GM19023 (cell line): ENCODE results near the gene RTCB.

Experiments used
- ATAC-seq: cut with Tn5 transposase; IDR thresholded peaks from one replicate; pipeline ENCODE4 v1.9.1; 2021; ENCODE audit warnings: mild to moderate bottlenecking, moderate library complexity; ENCODE audit not compliant: unreplicated experiment

The RTCB gene

GRCh38 chr22:32340411-32340810 is 71.6 kb downstream of the RTCB start:
- ATAC-seq: no peak

GRCh38 chr22:32339190-32340012 is 72.6 kb downstream of the RTCB start:
- no peak for ATAC-seq

GRCh38 chr22:32338757-32339156 is 73.3 kb downstream of the RTCB start:
- no peak for ATAC-seq
